ENCODE data around the gene FFAR3. TPM values are rescaled to one million over a fixed set of nuclear protein-coding genes. Genes with fewer than 3 reads are reported as not detected.

FFAR3 gene
- total and polyA plus RNA-seq, 9 of the 15 experiments (the other 6 are each of a cell fraction or from before 2014, with no cell fraction given): not detected

DNA sequence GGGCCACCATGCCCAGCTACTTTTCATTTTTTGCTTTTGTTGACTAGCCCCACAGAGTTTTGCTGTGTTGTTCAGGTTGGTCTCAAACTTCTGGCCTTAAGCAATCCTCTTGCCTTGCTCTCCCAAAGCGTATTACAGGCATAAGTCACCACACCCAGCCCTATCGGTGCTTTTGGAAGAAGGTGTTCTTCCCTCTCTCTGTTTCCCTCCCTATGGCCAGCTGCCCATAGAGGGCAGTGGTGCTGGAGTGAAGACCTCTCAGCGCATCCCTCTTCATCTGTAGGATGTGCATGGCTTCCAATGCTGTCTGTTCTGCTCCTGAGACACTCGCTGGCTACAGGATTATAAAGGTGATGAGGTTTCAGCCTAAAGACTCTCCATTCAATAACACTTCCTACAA, 30.6 kb upstream of the FFAR3 start:
- no peak overlapping the region for H3K4me3 ChIP-seq
- peaks cover 2 to 9% of the 10 kb centered on the region in 2 experiments; a peak in 4 of 5 replicates for H3K4me1 ChIP-seq (replicated peaks in 1 of 2; ENCODE audit: control insufficient read depth in 2 of 2, insufficient read depth in 2 of 2, low read length in 2 of 2)
- FAIRE-seq (peak; percentile 94), DNase-seq (ENCODE audit: extremely low read depth in 1 of 4, low spot score in 3 of 4) (peak; percentile 45 to 78 (median 62)), ATAC-seq (peak; percentile 99)
- H3K36me3 ChIP-seq (ENCODE audit: control insufficient read depth, insufficient read depth, low read length): no peaks in the 10 kb centered on the region
- no peak overlapping the region for H3K9ac ChIP-seq (ENCODE audit: insufficient read depth in 1 of 2, low read depth in 2 of 2, low read length in 2 of 2)
- no peak overlapping the region for H3K27ac ChIP-seq (ENCODE audit: extremely low read depth, low read depth, low read length)
- ChIA-PET POLR2A (interaction anchor here (0.5 to 0.8 kb wide), 3 partner anchors 18 to 651 kb away, joined by 3 to 4 read pairs (median 3); no protein-coding TSS in a partner anchor), CTCF (ENCODE audit: low intra/inter-chr PET ratio) (no interaction called here)
- H2AFZ ChIP-seq (ENCODE audit: low read depth, low read length): no peak overlapping the region
- H3K9me3 ChIP-seq (replicated peaks; ENCODE audit: control insufficient read depth, insufficient read depth, low read depth, low read length): no peaks in the 10 kb centered on the region
- in situ Hi-C loops (cut with MboI): no loop called here
- no peaks in the 10 kb centered on the region for H4K20me1 ChIP-seq (replicated peaks; ENCODE audit: control insufficient read depth, insufficient read depth, low read length)
- 11% methylated on average over 4 of the region's 4 CpGs for WGBS (ENCODE audit: insufficient coverage, low coverage, missing lambda C conversion rate)
- H3K4me2 ChIP-seq (ENCODE audit: insufficient read depth, low read length): no peak overlapping the region
- BruUV-seq (replicated peaks): no TSS peak
- intact Hi-C loops (cut with micrococcal nuclease): no loop called here
- no peaks in the 10 kb centered on the region for H3K79me2 ChIP-seq (ENCODE audit: control insufficient read depth, insufficient read depth, low read length)
- no peaks in the 10 kb centered on the region for H3K9me1 ChIP-seq (ENCODE audit: control insufficient read depth, insufficient read depth, low read length)
- no peaks in the 10 kb centered on the region for H3K27me3 ChIP-seq (ENCODE audit: control insufficient read depth in 2 of 2, insufficient read depth in 2 of 2, low read length in 2 of 2)
- TF ChIP-seq, protein P1, sequence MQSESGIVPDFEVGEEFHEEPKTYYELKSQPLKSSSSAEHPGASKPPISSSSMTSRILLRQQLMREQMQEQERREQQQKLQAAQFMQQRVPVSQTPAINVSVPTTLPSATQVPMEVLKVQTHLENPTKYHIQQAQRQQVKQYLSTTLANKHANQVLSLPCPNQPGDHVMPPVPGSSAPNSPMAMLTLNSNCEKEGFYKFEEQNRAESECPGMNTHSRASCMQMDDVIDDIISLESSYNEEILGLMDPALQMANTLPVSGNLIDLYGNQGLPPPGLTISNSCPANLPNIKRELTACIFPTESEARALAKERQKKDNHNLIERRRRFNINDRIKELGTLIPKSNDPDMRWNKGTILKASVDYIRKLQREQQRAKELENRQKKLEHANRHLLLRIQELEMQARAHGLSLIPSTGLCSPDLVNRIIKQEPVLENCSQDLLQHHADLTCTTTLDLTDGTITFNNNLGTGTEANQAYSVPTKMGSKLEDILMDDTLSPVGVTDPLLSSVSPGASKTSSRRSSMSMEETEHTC (IDR thresholded peaks at IDR 0.05): no peak
- TF ChIP-seq ZNF282 (CRISPR knock-in tag; IDR thresholded peaks at IDR 0.05): no peak
- TF ChIP-seq, protein P2, sequence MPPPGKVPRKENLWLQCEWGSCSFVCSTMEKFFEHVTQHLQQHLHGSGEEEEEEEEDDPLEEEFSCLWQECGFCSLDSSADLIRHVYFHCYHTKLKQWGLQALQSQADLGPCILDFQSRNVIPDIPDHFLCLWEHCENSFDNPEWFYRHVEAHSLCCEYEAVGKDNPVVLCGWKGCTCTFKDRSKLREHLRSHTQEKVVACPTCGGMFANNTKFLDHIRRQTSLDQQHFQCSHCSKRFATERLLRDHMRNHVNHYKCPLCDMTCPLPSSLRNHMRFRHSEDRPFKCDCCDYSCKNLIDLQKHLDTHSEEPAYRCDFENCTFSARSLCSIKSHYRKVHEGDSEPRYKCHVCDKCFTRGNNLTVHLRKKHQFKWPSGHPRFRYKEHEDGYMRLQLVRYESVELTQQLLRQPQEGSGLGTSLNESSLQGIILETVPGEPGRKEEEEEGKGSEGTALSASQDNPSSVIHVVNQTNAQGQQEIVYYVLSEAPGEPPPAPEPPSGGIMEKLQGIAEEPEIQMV (tag; conservative IDR thresholded peaks at IDR 0.05; ENCODE audit: low read depth): 0 out of 2 replicates have a peak, but pooled peaks have one; percentile 38
- TF ChIP-seq HMG20A (CRISPR knock-in tag; conservative IDR thresholded peaks at IDR 0.05): no peak
- 0 out of 4 replicates have a peak, but pooled peaks of 1 of the 2 experiments have one; percentile 27 for TF ChIP-seq ARNT (IDR thresholded peaks at IDR 0.05)
- TF ChIP-seq EP300 (IDR thresholded peaks at IDR 0.05; ENCODE audit: low read length): 0 out of 2 replicates have a peak, but pooled peaks have one; percentile 21
- TF ChIP-seq CEBPB (tag; IDR thresholded peaks at IDR 0.05): peak; percentile 41; the same call in 1 of the 2 replicates
- no peak for TF ChIP-seq TAF7 (tag; IDR thresholded peaks at IDR 0.05)
- no peak for TF ChIP-seq SMARCE1 (IDR thresholded peaks at IDR 0.05)
- no peak for TF ChIP-seq WHSC1 (IDR thresholded peaks at IDR 0.05; ENCODE audit: low read length)
- TF ChIP-seq HNRNPLL (IDR thresholded peaks at IDR 0.05; ENCODE audit: low read depth, low read length, poor library complexity, severe bottlenecking): no peak
- TF ChIP-seq HMGN3 (IDR thresholded peaks at IDR 0.05; ENCODE audit: borderline replicate concordance, extremely low read depth, insufficient read length, low read depth, low read length): no peak
- TF ChIP-seq HCFC1 (IDR thresholded peaks at IDR 0.05; ENCODE audit: low read depth, low read length): no peak
- TF ChIP-seq HMG20B (CRISPR knock-in tag; IDR thresholded peaks at IDR 0.05): no peak
- TF ChIP-seq RB1 (IDR thresholded peaks at IDR 0.05; ENCODE audit: low read depth): no peak; the same call in 1 of the 2 replicates
- peak; percentile 63 for TF ChIP-seq SMC3 (conservative IDR thresholded peaks at IDR 0.05; ENCODE audit: insufficient read depth, low read depth, low read length)
- TF ChIP-seq, protein P3, sequence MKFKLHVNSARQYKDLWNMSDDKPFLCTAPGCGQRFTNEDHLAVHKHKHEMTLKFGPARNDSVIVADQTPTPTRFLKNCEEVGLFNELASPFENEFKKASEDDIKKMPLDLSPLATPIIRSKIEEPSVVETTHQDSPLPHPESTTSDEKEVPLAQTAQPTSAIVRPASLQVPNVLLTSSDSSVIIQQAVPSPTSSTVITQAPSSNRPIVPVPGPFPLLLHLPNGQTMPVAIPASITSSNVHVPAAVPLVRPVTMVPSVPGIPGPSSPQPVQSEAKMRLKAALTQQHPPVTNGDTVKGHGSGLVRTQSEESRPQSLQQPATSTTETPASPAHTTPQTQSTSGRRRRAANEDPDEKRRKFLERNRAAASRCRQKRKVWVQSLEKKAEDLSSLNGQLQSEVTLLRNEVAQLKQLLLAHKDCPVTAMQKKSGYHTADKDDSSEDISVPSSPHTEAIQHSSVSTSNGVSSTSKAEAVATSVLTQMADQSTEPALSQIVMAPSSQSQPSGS (CRISPR knock-in tag; IDR thresholded peaks at IDR 0.05): no peak
- TF ChIP-seq CEBPG (CRISPR knock-in tag; IDR thresholded peaks at IDR 0.05): no peak
- TF ChIP-seq CEBPG (tag; conservative IDR thresholded peaks at IDR 0.05 in 1 of 2, IDR thresholded peaks at IDR 0.05 in 1 of 2): no peak
